HG02938 (cell line): ENCODE measurements around the gene UQCC5.
"Not testable (repeated sequence)": the region's sequence is repeated elsewhere in the genome, so short reads cannot be mapped to it uniquely, and the experiment has no call there.

Experiments
- ATAC-seq: cut with Tn5 transposase; IDR thresholded peaks from one replicate; pipeline ENCODE4 v1.9.1; 2021; ENCODE audit warnings: mild to moderate bottlenecking, moderate library complexity; ENCODE audit not compliant: unreplicated experiment

UQCC5 gene

GRCh38 chr3:52521881-52522650, 14.3 kb upstream of the UQCC5 start:
- no peak for ATAC-seq

- no peak for ATAC-seq
Observed at GRCh38 chr3:52522651-52523251, 13.7 kb upstream of the UQCC5 start.

GRCh38 chr3:52523386-52524257, 12.8 kb upstream of the UQCC5 start:
- no peak for ATAC-seq

GRCh38 chr3:52524258-52524751, 12.1 kb upstream of the UQCC5 start:
- ATAC-seq: no peak

- ATAC-seq: no peak
Observed at GRCh38 chr3:52524752-52525679, 11.4 kb upstream of the UQCC5 start.

- ATAC-seq: no peak
Observed at GRCh38 chr3:52525680-52526561, 10.5 kb upstream of the UQCC5 start.

- ATAC-seq: not testable (repeated sequence)
Observed at GRCh38 chr3:52526671-52527038, 9.8 kb upstream of the UQCC5 start.

GRCh38 chr3:52527039-52527731, 9.2 kb upstream of the UQCC5 start:
- ATAC-seq: no peak

- no peak for ATAC-seq
Observed at GRCh38 chr3:52527732-52528585, 8.4 kb upstream of the UQCC5 start.

GRCh38 chr3:52528586-52529375, 7.6 kb upstream of the UQCC5 start:
- no peak for ATAC-seq

- ATAC-seq: no peak
Observed at GRCh38 chr3:52529376-52530333, 6.8 kb upstream of the UQCC5 start.

- ATAC-seq: no peak
Observed at GRCh38 chr3:52530918-52531826, 5.2 kb upstream of the UQCC5 start.

- ATAC-seq: no peak
Observed at GRCh38 chr3:52531860-52532516, 4.4 kb upstream of the UQCC5 start.

GRCh38 chr3:52532517-52532837, 3.9 kb upstream of the UQCC5 start:
- no peak for ATAC-seq
